Mesothelial cell of epicardium (in vitro differentiated cells): Measurements from ENCODE around the gene TOMM70. TPM values are rescaled to one million over a fixed set of nuclear protein-coding genes. Genes with fewer than 3 reads are reported as not detected.

ENCODE experiments used
- DNase-seq, 2 experiments: peaks; one replicate each; pipeline ENCODE4 v3.0.0; 2021; ENCODE audit warnings: low spot score in 2 of 2; ENCODE audit not compliant: unreplicated experiment in 2 of 2
- H3K27ac Mint-ChIP-seq: 2 replicates; pipeline ENCODE4 v1.8.0; 2021; ENCODE audit warnings: mixed read lengths
- H3K27me3 Mint-ChIP-seq: 2 replicates; pipeline ENCODE4 v1.8.0; 2021; ENCODE audit warnings: low read depth, mixed read lengths
- H3K36me3 Mint-ChIP-seq: 2 replicates; pipeline ENCODE4 v1.8.0; 2021; ENCODE audit warnings: mixed read lengths
- H3K4me1 Mint-ChIP-seq: 2 replicates; pipeline ENCODE4 v1.8.0; 2021; ENCODE audit warnings: mixed read lengths
- H3K4me3 Mint-ChIP-seq: 2 replicates; pipeline ENCODE4 v1.8.0; 2021; ENCODE audit warnings: mild to moderate bottlenecking, moderate library complexity, mixed read lengths
- H3K9me3 Mint-ChIP-seq: 2 replicates; pipeline ENCODE4 v1.8.0; 2021; ENCODE audit warnings: mixed read lengths
- total RNA-seq: library from RNA; stranded (reverse); gene quantifications from 3 replicates; pipeline ENCODE4 v1.2.1, GENCODE V29; 2021
- TF ChIP-seq, protein P1 (sequence below): fragments of 200-600 bp; sonication (generic); IDR thresholded peaks from one replicate; pipeline ENCODE4 v1.5.0; 2021; ENCODE audit warnings: antibody characterized with exemption; ENCODE audit not compliant: unreplicated experiment

TOMM70 gene
- total RNA-seq, 1 donor from 2014 or later, result 37.3 TPM

DNA sequence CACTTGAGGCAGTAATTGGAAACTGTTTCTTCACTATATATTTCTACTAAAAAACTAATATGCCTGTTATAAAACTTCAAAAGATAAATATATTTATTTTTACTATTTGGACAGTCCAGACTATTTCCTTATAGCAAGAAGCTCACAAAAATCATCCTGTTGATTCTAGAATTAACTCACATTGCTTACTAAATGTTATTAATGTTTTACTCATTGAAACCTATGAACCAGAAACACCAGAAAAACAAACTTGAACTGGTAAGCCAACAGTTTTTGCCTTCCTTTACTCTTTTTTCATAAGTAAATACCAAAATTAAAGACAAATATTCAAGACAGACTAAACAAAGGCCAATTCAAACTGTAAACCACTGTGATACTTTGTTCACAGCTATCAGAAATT is 26.4 kb downstream of the TOMM70 start:
- peak overlapping the region; percentile 25 for H3K27ac Mint-ChIP-seq
- H3K4me1 Mint-ChIP-seq, result no peaks in the 10 kb centered on the region
- no peaks in the 10 kb centered on the region for H3K27me3 Mint-ChIP-seq
- no peak overlapping the region for H3K4me3 Mint-ChIP-seq
- H3K36me3 Mint-ChIP-seq, result peaks cover 18% of the 10 kb centered on the region
- no peak for DNase-seq
- TF ChIP-seq, protein P1, sequence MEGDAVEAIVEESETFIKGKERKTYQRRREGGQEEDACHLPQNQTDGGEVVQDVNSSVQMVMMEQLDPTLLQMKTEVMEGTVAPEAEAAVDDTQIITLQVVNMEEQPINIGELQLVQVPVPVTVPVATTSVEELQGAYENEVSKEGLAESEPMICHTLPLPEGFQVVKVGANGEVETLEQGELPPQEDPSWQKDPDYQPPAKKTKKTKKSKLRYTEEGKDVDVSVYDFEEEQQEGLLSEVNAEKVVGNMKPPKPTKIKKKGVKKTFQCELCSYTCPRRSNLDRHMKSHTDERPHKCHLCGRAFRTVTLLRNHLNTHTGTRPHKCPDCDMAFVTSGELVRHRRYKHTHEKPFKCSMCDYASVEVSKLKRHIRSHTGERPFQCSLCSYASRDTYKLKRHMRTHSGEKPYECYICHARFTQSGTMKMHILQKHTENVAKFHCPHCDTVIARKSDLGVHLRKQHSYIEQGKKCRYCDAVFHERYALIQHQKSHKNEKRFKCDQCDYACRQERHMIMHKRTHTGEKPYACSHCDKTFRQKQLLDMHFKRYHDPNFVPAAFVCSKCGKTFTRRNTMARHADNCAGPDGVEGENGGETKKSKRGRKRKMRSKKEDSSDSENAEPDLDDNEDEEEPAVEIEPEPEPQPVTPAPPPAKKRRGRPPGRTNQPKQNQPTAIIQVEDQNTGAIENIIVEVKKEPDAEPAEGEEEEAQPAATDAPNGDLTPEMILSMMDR, result no peak
- H3K9me3 Mint-ChIP-seq, result no peaks in the 10 kb centered on the region

DNA sequence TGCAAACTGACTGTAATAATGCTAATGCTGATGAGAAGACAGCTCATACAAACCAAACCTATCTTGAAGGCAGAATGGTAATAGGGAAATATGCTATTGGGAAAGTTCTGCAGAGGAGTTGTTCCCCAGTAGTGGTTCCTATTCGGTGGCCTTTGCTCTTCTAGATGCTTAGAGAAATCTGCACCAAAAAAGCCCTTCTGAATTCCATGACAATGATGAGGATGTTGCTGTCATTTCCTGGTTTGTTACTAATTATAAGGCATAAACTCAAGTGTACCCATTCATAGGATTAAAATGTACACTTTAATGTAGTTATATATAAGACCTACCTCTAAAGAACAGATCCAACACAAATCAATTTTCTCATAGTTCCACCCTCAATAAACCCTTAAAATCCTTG is 30.1 kb downstream of the TOMM70 start:
- Mint-ChIP-seq H3K4me3 (no peak overlapping the region), H3K27me3 (no peaks in the 10 kb centered on the region), H3K27ac (no peak overlapping the region), H3K36me3 (peaks cover 22% of the 10 kb centered on the region), H3K4me1 (no peaks in the 10 kb centered on the region), H3K9me3 (no peaks in the 10 kb centered on the region)
- TF ChIP-seq, protein P1, result no peak
- no peak for DNase-seq

DNA sequence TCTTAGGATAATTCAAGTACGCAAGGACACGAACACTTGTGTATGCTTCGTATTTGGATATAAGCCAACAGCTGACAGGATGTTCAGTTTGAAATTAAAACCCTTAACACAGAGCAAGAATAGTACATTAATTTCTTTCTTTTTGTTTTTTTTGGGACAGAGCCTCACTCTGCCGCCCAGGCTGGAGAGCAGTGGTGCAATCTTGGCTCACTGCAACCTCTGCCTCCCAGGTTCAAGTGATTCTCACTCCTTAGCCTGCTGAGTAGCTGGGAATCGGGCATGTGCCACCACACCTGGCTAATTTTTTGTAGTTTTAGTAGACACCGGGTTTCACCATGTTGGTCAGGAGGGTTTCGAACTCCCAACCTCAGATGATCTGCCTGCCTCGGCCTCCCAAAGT is 32.4 kb downstream of the TOMM70 start:
- Mint-ChIP-seq H3K4me3 (no peak overlapping the region), H3K36me3 (peaks cover 33% of the 10 kb centered on the region), H3K27me3 (no peaks in the 10 kb centered on the region), H3K27ac (no peak overlapping the region), H3K9me3 (no peaks in the 10 kb centered on the region), H3K4me1 (no peaks in the 10 kb centered on the region)
- no peak for DNase-seq
- TF ChIP-seq, protein P1, result no peak

DNA sequence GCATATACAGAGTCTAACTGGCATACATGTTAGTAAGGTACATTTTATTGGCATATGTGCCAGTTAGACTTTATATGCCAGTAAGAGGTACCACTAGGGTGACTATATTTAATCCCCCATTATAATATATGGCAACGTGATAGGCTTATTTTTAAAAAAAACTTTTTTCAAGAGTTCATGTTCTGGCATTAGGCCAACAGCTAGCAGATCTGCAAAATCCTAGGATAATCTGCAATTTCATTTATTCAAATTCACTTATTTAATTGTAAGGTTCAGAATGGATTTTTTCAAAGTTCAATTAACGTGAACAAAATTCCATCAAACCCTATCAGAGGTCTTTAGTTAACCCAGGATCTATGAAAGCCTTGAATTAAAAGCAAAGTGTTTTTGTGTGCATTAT is 34.5 kb downstream of the TOMM70 start:
- Mint-ChIP-seq H3K27ac (no peak overlapping the region), H3K4me3 (no peak overlapping the region), H3K4me1 (no peaks in the 10 kb centered on the region), H3K27me3 (no peaks in the 10 kb centered on the region), H3K9me3 (peaks cover 5% of the 10 kb centered on the region), H3K36me3 (peaks cover 43% of the 10 kb centered on the region)
- TF ChIP-seq, protein P1, result no peak
- no peak for DNase-seq

DNA sequence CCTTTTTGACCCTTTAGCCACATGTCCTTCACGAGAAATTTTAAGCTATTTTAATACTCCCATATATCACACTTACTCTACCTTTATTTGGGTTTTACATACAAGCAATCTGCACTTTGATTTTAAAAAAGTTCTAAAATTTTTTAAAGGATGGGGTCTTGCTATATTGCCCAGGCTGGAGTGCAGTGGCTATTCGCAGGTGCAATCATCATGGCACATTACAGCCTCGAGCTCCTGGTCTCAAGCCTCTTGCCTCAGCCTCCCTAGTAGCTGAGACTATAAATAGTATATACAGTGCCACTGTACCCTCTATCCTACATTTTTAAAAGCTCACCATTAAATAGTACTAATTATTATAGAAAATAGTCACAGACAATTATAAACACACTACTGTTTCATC is 36.5 kb downstream of the TOMM70 start:
- Mint-ChIP-seq H3K4me1 (no peaks in the 10 kb centered on the region), H3K27ac (no peak overlapping the region), H3K4me3 (no peak overlapping the region), H3K27me3 (no peaks in the 10 kb centered on the region), H3K36me3 (peaks cover 43% of the 10 kb centered on the region), H3K9me3 (peaks cover 5% of the 10 kb centered on the region)
- TF ChIP-seq, protein P1, result no peak
- DNase-seq, result no peak

DNA sequence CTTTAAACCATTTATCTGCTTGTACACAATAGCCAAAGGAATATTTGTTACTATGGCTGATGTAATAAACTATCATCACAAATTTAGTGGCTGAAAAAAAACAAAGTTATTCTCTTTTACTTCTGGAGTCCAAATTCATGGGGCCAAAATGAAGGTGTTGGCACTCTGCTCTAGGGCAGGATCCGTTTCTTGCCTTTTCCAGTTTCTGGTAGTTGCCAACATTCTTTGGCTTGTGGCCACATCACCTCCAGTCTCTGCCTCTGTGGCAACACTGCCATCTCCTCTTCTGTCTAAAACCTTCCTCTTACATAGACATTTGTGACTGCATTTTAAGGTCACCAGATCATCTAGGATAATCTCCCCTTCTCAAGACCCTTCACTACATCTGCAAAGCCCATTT is 39.0 kb downstream of the TOMM70 start:
- no peaks in the 10 kb centered on the region for H3K4me1 Mint-ChIP-seq
- peaks cover 45% of the 10 kb centered on the region for H3K36me3 Mint-ChIP-seq
- H3K27me3 Mint-ChIP-seq, result no peaks in the 10 kb centered on the region
- TF ChIP-seq, protein P1, result no peak
- H3K4me3 Mint-ChIP-seq, result no peak overlapping the region
- peaks cover 5% of the 10 kb centered on the region for H3K9me3 Mint-ChIP-seq
- no peak overlapping the region for H3K27ac Mint-ChIP-seq
- DNase-seq, result no peak
